Measurements from ENCODE around the gene IGFL2. TPM values are rescaled to one million over a fixed set of nuclear protein-coding genes. Genes with fewer than 3 reads are reported as not detected.

Gene IGFL2
- total RNA-seq, 4 donors from 2014 or later: 10.1 to 39.2 (median 16.1) TPM

GRCh38 chr19:46111376-46111775 is 36.7 kb upstream of the IGFL2 start:
- Histone ChIP-seq H3K27ac (no peak overlapping the region), H3K4me1 (peaks cover 27% of the 10 kb centered on the region), H3K36me3 (no peaks in the 10 kb centered on the region), H3K4me3 (no peak overlapping the region), H3K9me3 (no peaks in the 10 kb centered on the region), H3K27me3 (peaks cover 12% of the 10 kb centered on the region)
- DNase-seq (ENCODE audit: low spot score in 2 of 2): no peak
- no peak for TF ChIP-seq POLR2A (IDR thresholded peaks at IDR 0.05)
- no peak for TF ChIP-seq CTCF (IDR thresholded peaks at IDR 0.05)
- no peak for TF ChIP-seq EP300 (IDR thresholded peaks at IDR 0.05)
- no peak for TF ChIP-seq POLR2AphosphoS5 (IDR thresholded peaks at IDR 0.05)
- 36% methylated on average over 3 of the region's 3 CpGs for WGBS

- Histone ChIP-seq H3K27me3 (peaks cover 12% of the 10 kb centered on the region), H3K27ac (no peak overlapping the region), H3K4me1 (peaks cover 20% of the 10 kb centered on the region), H3K36me3 (no peaks in the 10 kb centered on the region), H3K9me3 (no peaks in the 10 kb centered on the region), H3K4me3 (no peak overlapping the region)
- TF ChIP-seq EP300 (IDR thresholded peaks at IDR 0.05) (no peak), POLR2AphosphoS5 (IDR thresholded peaks at IDR 0.05) (no peak)
- DNase-seq (ENCODE audit: low spot score in 2 of 2): no peak
- 72% methylated on average over 2 of the region's 2 CpGs for WGBS
Measured at GRCh38 chr19:46112527-46112926, 35.5 kb upstream of the IGFL2 start.

DNA sequence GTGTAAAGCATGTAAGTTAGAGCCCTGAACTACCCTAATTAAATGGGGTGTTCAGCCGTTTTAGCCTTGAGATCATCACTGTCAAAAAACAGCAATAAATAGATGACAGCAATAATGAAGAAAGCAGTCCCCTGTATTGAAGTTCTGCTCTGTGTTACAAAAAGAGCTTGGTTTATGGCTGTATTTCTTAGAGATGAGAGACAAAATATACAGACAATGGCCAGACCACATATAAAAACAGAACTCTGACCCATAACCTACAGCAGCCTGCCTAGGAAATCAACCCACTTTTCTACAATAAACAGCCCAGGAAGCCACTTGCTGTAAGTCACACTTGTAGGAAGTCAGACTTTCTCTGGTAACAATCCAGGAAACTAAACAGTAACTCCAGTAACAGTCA is 34.3 kb upstream of the IGFL2 start:
- H3K9me3 ChIP-seq: no peaks in the 10 kb centered on the region
- TF ChIP-seq POLR2A (IDR thresholded peaks at IDR 0.05) (no peak), EP300 (IDR thresholded peaks at IDR 0.05) (no peak), CTCF (IDR thresholded peaks at IDR 0.05) (no peak), POLR2AphosphoS5 (IDR thresholded peaks at IDR 0.05) (no peak)
- no peak for DNase-seq (ENCODE audit: low spot score in 2 of 2)
- no peaks in the 10 kb centered on the region for H3K36me3 ChIP-seq
- H3K4me3 ChIP-seq: no peak overlapping the region
- WGBS: 47% methylated on average over 1 of the region's 1 CpG
- H3K27ac ChIP-seq: no peak overlapping the region
- peaks cover 19% of the 10 kb centered on the region for H3K27me3 ChIP-seq
- H3K4me1 ChIP-seq: peaks cover 28% of the 10 kb centered on the region

DNA sequence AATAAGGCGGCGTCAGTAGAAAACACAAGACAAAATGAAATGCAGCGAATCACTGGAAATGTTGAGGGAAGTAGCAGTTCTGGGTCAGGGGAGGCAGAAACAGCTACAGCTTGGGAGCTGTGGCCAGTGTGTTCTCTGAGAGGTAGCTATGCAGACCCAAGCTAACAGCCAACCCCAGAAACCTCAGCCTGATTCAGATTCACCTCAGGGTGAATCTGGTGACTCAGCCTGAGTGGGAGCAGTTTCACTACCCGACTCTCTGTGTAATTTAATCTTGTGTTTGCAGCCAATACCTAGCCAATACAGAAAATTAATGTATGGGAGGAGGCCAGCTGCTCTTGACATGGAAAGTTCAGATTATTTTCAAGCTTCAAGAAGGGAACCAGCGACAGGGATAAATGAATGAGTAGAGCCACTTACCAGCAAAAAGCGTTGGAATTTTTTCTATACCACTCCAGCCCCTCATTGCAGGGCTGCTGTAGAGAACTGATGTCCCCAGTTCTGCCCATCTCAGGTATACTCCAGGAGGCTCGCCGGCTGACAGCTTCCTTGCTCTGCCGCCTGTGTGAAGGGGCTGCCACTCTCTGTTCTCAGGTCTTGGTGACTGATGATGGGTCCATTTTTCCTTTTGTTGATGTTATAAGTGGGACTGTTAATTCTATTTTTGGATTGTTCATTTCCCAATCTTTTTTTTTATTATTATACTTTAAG is 32.5 kb upstream of the IGFL2 start:
- Histone ChIP-seq H3K27ac (peak overlapping the region; percentile 15), H3K36me3 (no peaks in the 10 kb centered on the region), H3K4me1 (peaks cover 28% of the 10 kb centered on the region), H3K27me3 (peaks cover 24% of the 10 kb centered on the region), H3K4me3 (no peak overlapping the region), H3K9me3 (no peaks in the 10 kb centered on the region)
- no peak for DNase-seq (ENCODE audit: low spot score in 2 of 2)
- TF ChIP-seq EP300 (IDR thresholded peaks at IDR 0.05) (no peak), POLR2AphosphoS5 (IDR thresholded peaks at IDR 0.05) (no peak), POLR2A (IDR thresholded peaks at IDR 0.05) (no peak), CTCF (IDR thresholded peaks at IDR 0.05) (no peak)
- WGBS: 44% methylated on average over 9 of the region's 9 CpGs

DNA sequence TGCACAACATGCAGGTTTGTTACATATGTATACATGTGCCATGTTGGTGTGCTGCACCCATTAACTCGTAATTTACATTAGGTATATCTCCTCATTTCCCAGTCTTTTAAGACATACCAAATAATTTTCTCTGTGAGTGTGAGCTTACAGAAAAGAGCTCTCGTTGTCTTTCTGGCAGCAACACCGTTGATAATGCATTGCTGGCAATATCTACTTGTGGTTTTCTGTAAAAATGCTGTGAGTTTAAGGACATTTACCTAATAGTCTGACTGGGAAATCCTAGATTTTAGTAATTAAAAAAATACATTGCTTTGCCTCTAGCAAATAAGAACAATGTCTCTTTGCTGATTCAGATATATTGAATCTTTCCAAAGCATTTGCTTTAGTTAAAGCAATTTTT is 31.9 kb upstream of the IGFL2 start:
- H3K4me1 ChIP-seq: peaks cover 28% of the 10 kb centered on the region
- no peak for DNase-seq (ENCODE audit: low spot score in 2 of 2)
- no peaks in the 10 kb centered on the region for H3K9me3 ChIP-seq
- no peaks in the 10 kb centered on the region for H3K36me3 ChIP-seq
- no peak for TF ChIP-seq POLR2AphosphoS5 (IDR thresholded peaks at IDR 0.05)
- TF ChIP-seq CTCF (IDR thresholded peaks at IDR 0.05): no peak
- no peak for TF ChIP-seq POLR2A (IDR thresholded peaks at IDR 0.05)
- TF ChIP-seq EP300 (IDR thresholded peaks at IDR 0.05): no peak
- H3K27ac ChIP-seq: peak overlapping the region; percentile 15
- no peak overlapping the region for H3K4me3 ChIP-seq
- WGBS: 50% methylated on average over 3 of the region's 3 CpGs
- peaks cover 24% of the 10 kb centered on the region for H3K27me3 ChIP-seq

Data from suprapubic skin (tissue), 4 donors.